Amygdala (tissue), 56 donors: ENCODE data around the gene AHR.
A peak's percentile ranks its signal among the peaks of the same experiment; 100 is the strongest.
"Not testable (repeated sequence)": the region's sequence is repeated elsewhere in the genome, so short reads cannot be mapped to it uniquely, and the experiment has no call there.

Source experiments
- DNase-seq, 56 donors: peaks; one replicate each; lab custom pipeline; 2025; lab: John Stamatoyannopoulos, UW

AHR gene

DNA sequence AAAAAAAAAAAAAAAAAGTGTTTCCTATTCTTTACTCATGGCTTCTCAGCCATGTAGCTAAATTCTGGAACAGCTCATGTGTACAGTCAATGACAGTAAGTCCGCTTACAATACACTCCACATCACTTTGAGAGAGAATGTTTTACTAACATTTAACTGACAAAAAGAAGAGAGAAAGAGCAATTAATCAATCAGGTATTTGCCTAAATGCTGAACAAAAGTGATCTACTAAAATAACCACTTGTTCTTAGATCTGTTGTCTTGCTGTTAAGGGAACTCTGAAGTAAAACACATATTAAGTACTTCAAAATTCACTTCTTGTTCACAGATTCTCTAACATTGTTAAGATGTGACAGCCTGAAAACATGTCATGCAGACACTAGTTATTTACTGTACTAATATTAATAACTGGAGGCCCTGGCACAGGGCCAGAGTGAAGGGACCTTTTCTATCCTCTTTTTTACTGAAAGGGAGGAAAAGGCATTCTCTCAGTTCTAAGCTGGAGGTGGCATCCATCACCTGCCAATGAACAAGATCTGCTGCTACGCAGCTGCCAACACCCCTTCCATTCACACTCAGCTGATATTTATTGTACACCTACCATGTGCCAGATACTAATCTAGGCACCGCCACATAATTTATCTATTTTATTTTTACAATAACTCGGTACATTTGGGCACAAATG lies 72.6 kb downstream of the AHR start:
- DNase-seq, result peak in 2 of 56 donors; percentile 4 to 5

GRCh38 chr7:17371671-17372524 lies 73.4 kb downstream of the AHR start:
- DNase-seq, result no peak

GRCh38 chr7:17374157-17374556 lies 75.7 kb downstream of the AHR start:
- DNase-seq, result no peak

DNA sequence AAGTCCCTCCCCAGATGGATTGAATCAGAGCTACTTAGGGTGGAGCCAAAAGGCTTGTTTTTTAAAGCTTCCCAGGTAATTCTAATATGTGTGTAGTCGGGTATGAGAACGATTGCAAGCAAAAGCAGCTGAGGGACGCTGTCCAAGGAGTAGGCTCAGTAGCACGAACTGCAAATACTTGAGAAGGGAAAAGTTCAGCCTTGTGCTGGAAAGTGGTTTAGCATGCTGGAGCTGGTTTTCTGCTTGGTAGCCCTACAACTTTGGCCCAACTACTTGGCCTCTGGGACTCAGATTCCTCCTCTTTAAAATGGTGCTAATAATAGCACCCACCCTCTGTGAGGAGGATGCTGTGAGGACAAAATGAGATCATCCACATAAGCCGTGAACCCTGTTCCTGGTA lies 76.2 kb downstream of the AHR start:
- DNase-seq, result no peak

DNA sequence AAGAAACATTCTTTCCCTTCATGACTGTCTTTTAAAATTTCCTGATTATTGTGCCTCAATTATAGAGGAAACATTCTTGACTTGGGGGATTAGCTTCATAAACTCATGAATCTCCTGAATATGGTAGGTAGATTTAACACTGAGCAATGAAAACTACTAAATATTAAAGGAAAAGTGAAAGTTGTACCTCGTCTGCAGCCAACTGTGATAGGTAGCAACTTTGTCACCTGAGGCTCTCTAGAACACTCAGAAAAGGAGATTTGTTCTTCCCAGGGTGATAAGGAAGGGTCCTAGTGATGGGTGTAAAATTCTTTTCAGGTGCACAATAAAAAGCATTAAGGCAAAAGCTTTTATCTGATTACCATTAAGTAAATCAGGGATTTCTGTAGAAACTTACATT lies 78.1 kb downstream of the AHR start:
- DNase-seq, result no peak

DNA sequence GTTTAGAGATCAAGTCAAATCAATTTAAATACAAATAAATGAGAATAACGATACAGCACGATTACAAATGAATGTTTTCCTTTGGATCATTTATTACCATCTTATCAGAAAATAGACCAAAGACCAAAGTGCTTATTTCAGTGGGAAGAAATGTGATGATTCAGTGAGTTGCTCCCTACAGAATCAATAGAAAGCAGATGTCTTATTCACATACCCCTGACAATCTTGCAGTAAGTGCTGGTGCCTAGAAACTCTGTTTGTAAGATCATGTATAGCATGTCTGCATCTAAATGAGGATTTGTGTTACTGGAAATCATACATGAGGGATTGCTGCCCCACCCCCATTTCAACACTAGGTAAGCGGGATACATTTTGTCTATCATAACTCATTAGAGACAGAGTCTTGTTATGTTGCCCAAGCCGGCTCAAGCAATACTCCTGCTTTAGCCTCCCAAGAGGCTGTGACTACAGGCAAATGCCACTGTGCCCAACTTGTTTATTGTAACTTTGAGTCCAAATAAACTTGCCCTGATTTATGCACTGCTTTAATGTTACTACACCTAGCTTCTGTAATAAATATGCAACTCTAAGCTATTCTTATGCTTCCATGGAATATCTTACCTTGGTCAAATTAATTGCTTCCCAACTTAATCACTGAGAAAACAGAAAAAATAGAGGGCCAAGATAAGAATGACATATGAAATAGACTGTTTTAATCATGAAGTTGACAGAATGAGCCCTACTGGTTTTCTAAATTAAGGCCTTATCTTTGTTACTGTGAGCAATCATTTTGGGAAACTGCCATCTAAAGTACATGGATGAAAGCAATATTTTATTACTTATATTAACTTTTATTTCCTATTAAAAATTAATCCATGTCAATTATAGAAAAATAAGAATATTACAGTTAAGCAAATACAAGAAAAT lies 82.5 kb downstream of the AHR start:
- no peak for DNase-seq

DNA sequence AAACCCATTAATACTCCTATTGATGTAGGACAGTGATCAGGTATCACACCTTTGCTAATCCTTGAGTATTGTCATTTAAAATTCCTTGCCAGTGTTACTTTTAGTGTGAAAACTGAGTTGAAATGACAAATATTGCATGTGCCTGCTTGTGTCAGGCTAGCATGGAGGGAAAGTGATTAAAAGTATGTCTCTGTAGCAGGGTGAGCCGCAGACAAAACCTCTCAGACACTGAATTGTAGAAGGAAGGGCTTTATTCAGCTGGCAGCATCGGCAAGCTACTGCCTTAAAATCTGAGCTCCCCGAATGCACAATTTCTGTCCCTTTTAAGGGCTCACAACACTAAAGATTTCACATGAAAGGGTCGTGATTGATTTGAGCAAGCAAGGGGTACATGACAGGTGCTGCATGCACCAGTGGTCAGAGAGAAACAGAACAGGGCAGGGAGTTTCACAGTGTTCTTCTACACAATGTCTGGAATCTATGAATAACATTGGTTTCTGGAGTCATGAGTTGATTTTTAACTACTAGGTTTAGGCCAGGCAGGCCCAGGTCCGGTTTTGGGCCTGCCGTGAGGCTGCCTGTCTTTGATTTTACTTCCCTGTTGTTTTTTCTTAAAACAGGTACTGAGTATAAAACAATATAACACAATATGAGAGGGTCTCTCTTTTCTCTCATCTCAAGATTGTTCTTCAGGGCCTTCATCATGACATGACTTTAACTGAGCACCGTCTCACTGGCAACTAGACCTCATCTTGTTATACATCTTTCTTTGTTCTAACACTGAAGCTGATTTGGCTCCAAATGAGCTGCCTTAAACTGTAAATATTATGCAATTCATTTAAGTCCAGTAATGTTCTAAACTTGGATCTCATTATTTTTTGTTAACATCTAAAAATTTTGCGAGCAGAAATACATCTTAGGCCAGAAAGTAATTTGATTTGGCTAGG lies 84.2 kb downstream of the AHR start:
- DNase-seq, result not testable (repeated sequence)

- no peak for DNase-seq
These were observed 85.9 kb downstream of the AHR start for GRCh38 chr7:17384400-17384799.

DNA sequence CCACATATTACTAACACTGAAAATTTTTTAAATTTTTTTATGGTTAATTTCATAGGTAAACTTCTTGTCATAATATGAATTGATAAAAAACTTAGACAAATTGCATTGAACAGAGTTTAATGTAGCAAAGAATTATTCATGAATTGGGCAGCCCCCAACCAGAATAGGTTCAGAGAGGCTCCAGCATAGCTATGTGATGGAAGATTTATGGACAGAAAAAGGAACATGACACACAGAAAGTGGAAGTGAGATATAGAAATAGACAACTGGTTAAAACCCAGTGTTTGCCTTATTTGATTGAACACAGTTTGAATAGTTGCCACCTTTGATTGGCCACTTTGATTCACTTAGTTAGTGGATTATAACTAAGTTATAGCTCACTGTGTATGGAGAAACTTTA lies 87.2 kb downstream of the AHR start:
- no peak for DNase-seq

- no peak for DNase-seq
These were observed 91.9 kb downstream of the AHR start for GRCh38 chr7:17390392-17390791.

DNA sequence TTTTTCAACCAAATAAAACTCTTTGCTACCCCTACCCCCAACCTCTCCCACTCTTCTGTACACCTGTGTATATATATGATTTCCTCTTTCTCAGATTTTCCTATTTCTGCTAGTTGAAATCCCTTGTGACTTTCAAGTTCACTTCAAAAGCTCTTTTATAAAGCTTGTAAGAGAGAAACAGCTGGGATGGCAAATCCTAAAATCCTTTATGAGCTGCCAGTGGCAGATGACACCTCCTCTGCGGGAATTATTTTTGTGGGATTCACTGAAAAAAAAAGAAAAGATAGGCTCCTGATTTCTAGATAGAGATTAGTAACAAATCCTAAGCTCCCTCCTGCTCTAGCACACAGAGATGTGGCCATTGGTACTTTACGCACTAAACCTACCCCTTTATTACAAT lies 92.9 kb downstream of the AHR start:
- no peak for DNase-seq

- DNase-seq, result no peak
These were observed 94.4 kb downstream of the AHR start for GRCh38 chr7:17392846-17393245.

GRCh38 chr7:17394563-17394962 lies 96.1 kb downstream of the AHR start:
- not testable (repeated sequence) for DNase-seq
